Liver (tissue), 9 donors: ENCODE data around the gene TMEM100. TPM values are rescaled to one million over a fixed set of nuclear protein-coding genes. Genes with fewer than 3 reads are reported as not detected.

Experiments used
- DNase-seq: peaks from one replicate; pipeline ENCODE4 v3.0.0-alpha.2; 2017; ENCODE audit warnings: low spot score
- H3K27ac ChIP-seq, 2 donors: one replicate each; pipeline ENCODE4 v1.7.0; 2013; ENCODE audit warnings: inconsistent platforms in 2 of 2, low read length in 2 of 2, control low read depth in 1 of 2, low read depth in 1 of 2, mild to moderate bottlenecking in 1 of 2
- H3K27me3 ChIP-seq, 4 donors: one replicate each; pipeline versions ENCODE4 v1.6.1 to v1.7.0; 2013; ENCODE audit warnings: low read length in 3 of 4, inconsistent platforms in 1 of 4, mild to moderate bottlenecking in 1 of 4, moderate library complexity in 1 of 4; ENCODE audit not compliant: control insufficient read depth in 4 of 4, insufficient read depth in 4 of 4
- H3K36me3 ChIP-seq, 4 donors: one replicate each; pipeline versions ENCODE4 v1.6.1 to v1.7.0; 2013; ENCODE audit warnings: low read length in 3 of 4, mild to moderate bottlenecking in 3 of 4, low read depth in 1 of 4, moderate library complexity in 1 of 4; ENCODE audit not compliant: control insufficient read depth in 4 of 4, insufficient read depth in 3 of 4
- H3K4me1 ChIP-seq, 4 donors: one replicate each; pipeline versions ENCODE4 v1.6.1 to v1.7.0; 2013; ENCODE audit warnings: low read length in 3 of 4, mild to moderate bottlenecking in 3 of 4, moderate library complexity in 1 of 4; ENCODE audit not compliant: control insufficient read depth in 4 of 4, insufficient read depth in 4 of 4
- H3K4me3 ChIP-seq, 3 donors: one replicate each; pipeline versions ENCODE4 v1.6.1 to v1.7.0; 2013; ENCODE audit warnings: low read length in 3 of 3, control low read depth in 1 of 3, low read depth in 1 of 3, mild to moderate bottlenecking in 1 of 3
- H3K9ac ChIP-seq, 2 donors: one replicate each; pipeline ENCODE4 v1.7.0; 2013; ENCODE audit warnings: low read length in 2 of 2, mild to moderate bottlenecking in 2 of 2, moderate library complexity in 2 of 2, control low read depth in 1 of 2, low read depth in 1 of 2
- H3K9me3 ChIP-seq, 4 donors: one replicate each; pipeline versions ENCODE4 v1.6.1 to v1.7.0; 2013; ENCODE audit warnings: low read length in 3 of 4; ENCODE audit not compliant: control insufficient read depth in 4 of 4
- EGR1 ChIP-seq, 2 donors: IDR thresholded peaks; 2 replicates each; pipeline ENCODE4 v1.6.1; 2016 to 2018; ENCODE audit warnings: antibody characterized with exemption in 2 of 2, low read depth in 2 of 2
- FOXA1 ChIP-seq: IDR thresholded peaks from 2 replicates; pipeline ENCODE4 v1.6.1; 2016; ENCODE audit warnings: antibody characterized with exemption
- FOXA2 ChIP-seq: IDR thresholded peaks from 2 replicates; pipeline ENCODE4 v1.6.1; 2016; ENCODE audit warnings: antibody characterized with exemption
- GABPA ChIP-seq, 2 donors: IDR thresholded peaks in 1 of 2; conservative IDR thresholded peaks in 1 of 2; 2 replicates each; pipeline ENCODE4 v1.6.1; 2016; ENCODE audit warnings: antibody characterized with exemption in 2 of 2, mild to moderate bottlenecking in 1 of 2, moderate library complexity in 1 of 2
- HNF4A ChIP-seq, 2 donors: conservative IDR thresholded peaks; 2 replicates each; pipeline ENCODE4 v1.6.1; 2016; ENCODE audit warnings: antibody characterized with exemption in 2 of 2, mild to moderate bottlenecking in 2 of 2
- HNF4G ChIP-seq: IDR thresholded peaks from 2 replicates; pipeline ENCODE4 v1.6.1; 2016; ENCODE audit warnings: antibody characterized with exemption
- JUND ChIP-seq, 2 donors: IDR thresholded peaks; 2 replicates each; pipeline ENCODE4 v1.6.1; 2016; ENCODE audit warnings: antibody characterized with exemption in 2 of 2
- MAX ChIP-seq: IDR thresholded peaks from 2 replicates; pipeline ENCODE4 v1.6.1; 2016; ENCODE audit warnings: antibody characterized with exemption
- NR2F2 ChIP-seq: IDR thresholded peaks from 2 replicates; pipeline ENCODE4 v1.6.1; 2016; ENCODE audit warnings: antibody characterized with exemption
- RAD21 ChIP-seq, 2 donors: IDR thresholded peaks; 2 replicates each; pipeline ENCODE4 v1.6.1; 2016; ENCODE audit warnings: antibody characterized with exemption in 2 of 2, mild to moderate bottlenecking in 2 of 2
- REST ChIP-seq: IDR thresholded peaks from 2 replicates; pipeline ENCODE4 v1.6.1; 2016; ENCODE audit warnings: antibody characterized with exemption, mild to moderate bottlenecking
- RXRA ChIP-seq, 2 donors: IDR thresholded peaks; 2 replicates each; pipeline ENCODE4 v1.6.1; 2017 to 2018; ENCODE audit warnings: antibody characterized with exemption in 2 of 2, mild to moderate bottlenecking in 1 of 2
- SP1 ChIP-seq: IDR thresholded peaks from 2 replicates; pipeline ENCODE4 v1.6.1; 2018; ENCODE audit warnings: antibody characterized with exemption, mild to moderate bottlenecking
- TAF1 ChIP-seq: conservative IDR thresholded peaks from 2 replicates; pipeline ENCODE4 v1.6.1; 2016; ENCODE audit warnings: antibody characterized with exemption, mild to moderate bottlenecking
- YY1 ChIP-seq: IDR thresholded peaks from 2 replicates; pipeline ENCODE4 v1.6.1; 2016; ENCODE audit warnings: antibody characterized with exemption, mild to moderate bottlenecking
- ZBTB33 ChIP-seq: IDR thresholded peaks from 2 replicates; pipeline ENCODE4 v1.6.1; 2016; ENCODE audit warnings: antibody characterized with exemption
- WGBS: extraction: QIAGEN DNeasy Blood & Tissue Kit; methylation state at CpG from one replicate; pipeline ENCODE4 v1.1.7; 2013; 5-methylcytosine and 5-hydroxymethylcytosine counted together
- polyA plus RNA-seq, 2 donors: library from polyadenylated mRNA; stranded (reverse) in 1 of 2; unstranded in 1 of 2; fragments of 200-250 nt in 1 of 2; fragments of >200 nt in 1 of 2; fragmentation: Nextera tagmentation in 1 of 2; extraction: Ambion mirVana in 1 of 2; gene quantifications; one replicate each; pipeline versions ENCODE4 v1.2.1 to v1.2.3, GENCODE V29; 2013 to 2015
- total RNA-seq, 2 donors: library from RNA; depleted of rRNA; stranded (reverse); fragments of >200 nt; gene quantifications; one replicate each; pipeline ENCODE4 v1.2.3, GENCODE V29; 2014
- TF ChIP-seq, protein P1 (sequence below): fragments of 150-350 bp; IDR thresholded peaks from 2 replicates; pipeline ENCODE4 v1.5.1; 2017; ENCODE audit warnings: improper control_type of control experiment, low read depth, low read length; ENCODE audit not compliant: missing input control
- TF ChIP-seq, protein P2 (sequence below): IDR thresholded peaks from 2 replicates; pipeline ENCODE4 v1.6.1; 2016; ENCODE audit warnings: antibody characterized with exemption
- donor health status: healthy.
- donor health status: healthy.
- donor health status: healthy.
- donor health status: healthy.
- donor health status: healthy.

TMEM100 gene
- total and polyA plus RNA-seq, 4 donors, result 0.09 to 4.8 (median 2.3) TPM

GRCh38 chr17:55765472-55765871, 42.8 kb upstream of the TMEM100 start (continued):
- no peak for TF ChIP-seq JUND (IDR thresholded peaks at IDR 0.05)

DNA sequence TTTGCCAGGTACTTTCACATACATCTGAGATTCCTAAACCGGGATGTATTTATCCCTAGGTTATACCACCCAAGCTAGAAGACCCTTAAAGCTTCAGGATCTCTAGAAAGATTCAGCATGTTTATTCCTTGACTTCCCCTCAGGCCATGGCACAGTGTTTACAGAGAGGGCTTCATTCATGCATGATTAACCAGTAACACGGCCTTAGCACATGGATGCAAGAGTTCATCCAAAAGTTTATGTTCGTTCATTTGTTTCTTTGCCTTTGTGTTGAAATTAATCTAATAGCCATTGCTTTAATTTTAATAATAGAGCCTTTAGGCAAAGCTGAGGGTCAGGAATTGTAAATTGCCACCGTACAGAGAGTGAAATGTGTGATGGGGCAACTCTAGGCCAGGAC, 41.9 kb upstream of the TMEM100 start:
- TF ChIP-seq RXRA (IDR thresholded peaks at IDR 0.05) (peak; percentile 66 to 75), MAX (no peak), ZBTB33 (no peak), JUND (IDR thresholded peaks at IDR 0.05) (no peak), HNF4A (conservative IDR thresholded peaks at IDR 0.05) (peak; percentile 37 to 41), EGR1 (IDR thresholded peaks at IDR 0.05; ENCODE audit: low read depth in 2 of 2) (no peak), FOXA1 (peak; percentile 39), YY1 (peak; percentile 17), SP1 (no peak), RAD21 (IDR thresholded peaks at IDR 0.05) (no peak), NR2F2 (no peak), HNF4G (no peak), FOXA2 (peak; percentile 80), TAF1 (no peak), REST (no peak), GABPA (IDR thresholded peaks at IDR 0.05 in 1 of 2, conservative IDR thresholded peaks at IDR 0.05 in 1 of 2) (no peak)
- TF ChIP-seq, protein P1, sequence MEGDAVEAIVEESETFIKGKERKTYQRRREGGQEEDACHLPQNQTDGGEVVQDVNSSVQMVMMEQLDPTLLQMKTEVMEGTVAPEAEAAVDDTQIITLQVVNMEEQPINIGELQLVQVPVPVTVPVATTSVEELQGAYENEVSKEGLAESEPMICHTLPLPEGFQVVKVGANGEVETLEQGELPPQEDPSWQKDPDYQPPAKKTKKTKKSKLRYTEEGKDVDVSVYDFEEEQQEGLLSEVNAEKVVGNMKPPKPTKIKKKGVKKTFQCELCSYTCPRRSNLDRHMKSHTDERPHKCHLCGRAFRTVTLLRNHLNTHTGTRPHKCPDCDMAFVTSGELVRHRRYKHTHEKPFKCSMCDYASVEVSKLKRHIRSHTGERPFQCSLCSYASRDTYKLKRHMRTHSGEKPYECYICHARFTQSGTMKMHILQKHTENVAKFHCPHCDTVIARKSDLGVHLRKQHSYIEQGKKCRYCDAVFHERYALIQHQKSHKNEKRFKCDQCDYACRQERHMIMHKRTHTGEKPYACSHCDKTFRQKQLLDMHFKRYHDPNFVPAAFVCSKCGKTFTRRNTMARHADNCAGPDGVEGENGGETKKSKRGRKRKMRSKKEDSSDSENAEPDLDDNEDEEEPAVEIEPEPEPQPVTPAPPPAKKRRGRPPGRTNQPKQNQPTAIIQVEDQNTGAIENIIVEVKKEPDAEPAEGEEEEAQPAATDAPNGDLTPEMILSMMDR, result no peak
- TF ChIP-seq, protein P2, sequence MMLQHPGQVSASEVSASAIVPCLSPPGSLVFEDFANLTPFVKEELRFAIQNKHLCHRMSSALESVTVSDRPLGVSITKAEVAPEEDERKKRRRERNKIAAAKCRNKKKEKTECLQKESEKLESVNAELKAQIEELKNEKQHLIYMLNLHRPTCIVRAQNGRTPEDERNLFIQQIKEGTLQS, result no peak
- Histone ChIP-seq H3K4me3 (no peak overlapping the region), H3K9me3 (no peaks in the 10 kb centered on the region), H3K27ac (peak overlapping the region; percentile 16 to 58), H3K9ac (no peak overlapping the region), H3K27me3 (no peaks in the 10 kb centered on the region), H3K4me1 (peaks cover 5 to 42% (median 27%) of the 10 kb centered on the region in 4 donors), H3K36me3 (peaks cover 0 to 5% (median 4%) of the 10 kb centered on the region in 4 donors)
- DNase-seq, result no peak
- WGBS, result 53% methylated on average over 4 of the region's 4 CpGs
